ENCODE measurements around the gene GET4.
"Not testable (repeated sequence)": the region's sequence is repeated elsewhere in the genome, so short reads cannot be mapped to it uniquely, and the experiment has no call there.

GET4 gene

GRCh38 chr7:938546-939185 lies 62.3 kb downstream of the GET4 start:
- TF ChIP-seq POLR2A (IDR thresholded peaks at IDR 0.05; ENCODE audit: extremely low read depth, insufficient read length) (no peak), MAX (IDR thresholded peaks at IDR 0.05; ENCODE audit: low read depth, low read length) (no peak), MYC (IDR thresholded peaks at IDR 0.05; ENCODE audit: low read depth, low read length) (no peak), CTCF (IDR thresholded peaks at IDR 0.05; ENCODE audit: low read depth, low read length) (no peak)
- no peak overlapping the region for H3K4me3 ChIP-seq (ENCODE audit: low read depth, low read length)
- no peak for DNase-seq (ENCODE audit: low read depth)

GRCh38 chr7:939843-940242 lies 63.5 kb downstream of the GET4 start:
- H3K4me3 ChIP-seq (ENCODE audit: low read depth, low read length): no peak overlapping the region
- DNase-seq (ENCODE audit: low read depth): no peak
- TF ChIP-seq CTCF (IDR thresholded peaks at IDR 0.05; ENCODE audit: low read depth, low read length): no peak
- no peak for TF ChIP-seq MAX (IDR thresholded peaks at IDR 0.05; ENCODE audit: low read depth, low read length)
- no peak for TF ChIP-seq POLR2A (IDR thresholded peaks at IDR 0.05; ENCODE audit: extremely low read depth, insufficient read length)
- TF ChIP-seq MYC (IDR thresholded peaks at IDR 0.05; ENCODE audit: low read depth, low read length): no peak

- no peak for DNase-seq (ENCODE audit: low read depth)
- TF ChIP-seq CTCF (IDR thresholded peaks at IDR 0.05; ENCODE audit: low read depth, low read length) (no peak), MYC (IDR thresholded peaks at IDR 0.05; ENCODE audit: low read depth, low read length) (no peak), POLR2A (IDR thresholded peaks at IDR 0.05; ENCODE audit: extremely low read depth, insufficient read length) (no peak), MAX (IDR thresholded peaks at IDR 0.05; ENCODE audit: low read depth, low read length) (no peak)
- H3K4me3 ChIP-seq (ENCODE audit: low read depth, low read length): no peak overlapping the region
Observed at GRCh38 chr7:940599-941408, 64.5 kb downstream of the GET4 start.

GRCh38 chr7:943793-944192 lies 67.4 kb downstream of the GET4 start:
- not testable (repeated sequence) for DNase-seq (ENCODE audit: low read depth); H3K4me3 ChIP-seq (ENCODE audit: low read depth, low read length)

GRCh38 chr7:944744-945143 lies 68.4 kb downstream of the GET4 start:
- H3K4me3 ChIP-seq (ENCODE audit: low read depth, low read length): no peak overlapping the region
- TF ChIP-seq MAX (IDR thresholded peaks at IDR 0.05; ENCODE audit: low read depth, low read length) (no peak), MYC (IDR thresholded peaks at IDR 0.05; ENCODE audit: low read depth, low read length) (no peak), POLR2A (IDR thresholded peaks at IDR 0.05; ENCODE audit: extremely low read depth, insufficient read length) (no peak), CTCF (IDR thresholded peaks at IDR 0.05; ENCODE audit: low read depth, low read length) (no peak)
- no peak for DNase-seq (ENCODE audit: low read depth)

- no peak overlapping the region for H3K4me3 ChIP-seq (ENCODE audit: low read depth, low read length)
- no peak for DNase-seq (ENCODE audit: low read depth)
- TF ChIP-seq MAX (IDR thresholded peaks at IDR 0.05; ENCODE audit: low read depth, low read length) (no peak), POLR2A (IDR thresholded peaks at IDR 0.05; ENCODE audit: extremely low read depth, insufficient read length) (no peak), MYC (IDR thresholded peaks at IDR 0.05; ENCODE audit: low read depth, low read length) (no peak), CTCF (IDR thresholded peaks at IDR 0.05; ENCODE audit: low read depth, low read length) (no peak)
Observed at GRCh38 chr7:945147-945555, 68.8 kb downstream of the GET4 start.
